Liver (tissue), 3 donors: ENCODE results near the gene RNF10.

Experiments used
- CTCF ChIP-seq: fragments of 150-350 bp; IDR thresholded peaks from 2 replicates; pipeline ENCODE4 v1.5.1; 2017; ENCODE audit warnings: improper control_type of control experiment, low read depth, low read length; ENCODE audit not compliant: missing input control
- EGR1 ChIP-seq, 2 donors: IDR thresholded peaks; 2 replicates each; pipeline ENCODE4 v1.6.1; 2016 to 2018; ENCODE audit warnings: antibody characterized with exemption in 2 of 2, low read depth in 2 of 2
- GABPA ChIP-seq, 2 donors: IDR thresholded peaks in 1 of 2; conservative IDR thresholded peaks in 1 of 2; 2 replicates each; pipeline ENCODE4 v1.6.1; 2016; ENCODE audit warnings: antibody characterized with exemption in 2 of 2, mild to moderate bottlenecking in 1 of 2, moderate library complexity in 1 of 2
- HNF4A ChIP-seq, 2 donors: conservative IDR thresholded peaks; 2 replicates each; pipeline ENCODE4 v1.6.1; 2016; ENCODE audit warnings: antibody characterized with exemption in 2 of 2, mild to moderate bottlenecking in 2 of 2
- MAX ChIP-seq: IDR thresholded peaks from 2 replicates; pipeline ENCODE4 v1.6.1; 2016; ENCODE audit warnings: antibody characterized with exemption
- RAD21 ChIP-seq, 2 donors: IDR thresholded peaks; 2 replicates each; pipeline ENCODE4 v1.6.1; 2016; ENCODE audit warnings: antibody characterized with exemption in 2 of 2, mild to moderate bottlenecking in 2 of 2
- RXRA ChIP-seq, 2 donors: IDR thresholded peaks; 2 replicates each; pipeline ENCODE4 v1.6.1; 2017 to 2018; ENCODE audit warnings: antibody characterized with exemption in 2 of 2, mild to moderate bottlenecking in 1 of 2
- SP1 ChIP-seq: IDR thresholded peaks from 2 replicates; pipeline ENCODE4 v1.6.1; 2018; ENCODE audit warnings: antibody characterized with exemption, mild to moderate bottlenecking
- donor health status: healthy.
- donor health status: healthy.

GRCh38 chr12:120625557-120626419 is 91.6 kb downstream of the RNF10 start:
- TF ChIP-seq CTCF (no peak), MAX (no peak), EGR1 (IDR thresholded peaks at IDR 0.05; ENCODE audit: low read depth in 2 of 2) (no peak), RXRA (IDR thresholded peaks at IDR 0.05) (no peak), RAD21 (IDR thresholded peaks at IDR 0.05) (no peak), SP1 (no peak), HNF4A (conservative IDR thresholded peaks at IDR 0.05) (no peak), GABPA (IDR thresholded peaks at IDR 0.05 in 1 of 2, conservative IDR thresholded peaks at IDR 0.05 in 1 of 2) (no peak)
